Measurements from ENCODE around the gene AGPAT3.

DNA sequence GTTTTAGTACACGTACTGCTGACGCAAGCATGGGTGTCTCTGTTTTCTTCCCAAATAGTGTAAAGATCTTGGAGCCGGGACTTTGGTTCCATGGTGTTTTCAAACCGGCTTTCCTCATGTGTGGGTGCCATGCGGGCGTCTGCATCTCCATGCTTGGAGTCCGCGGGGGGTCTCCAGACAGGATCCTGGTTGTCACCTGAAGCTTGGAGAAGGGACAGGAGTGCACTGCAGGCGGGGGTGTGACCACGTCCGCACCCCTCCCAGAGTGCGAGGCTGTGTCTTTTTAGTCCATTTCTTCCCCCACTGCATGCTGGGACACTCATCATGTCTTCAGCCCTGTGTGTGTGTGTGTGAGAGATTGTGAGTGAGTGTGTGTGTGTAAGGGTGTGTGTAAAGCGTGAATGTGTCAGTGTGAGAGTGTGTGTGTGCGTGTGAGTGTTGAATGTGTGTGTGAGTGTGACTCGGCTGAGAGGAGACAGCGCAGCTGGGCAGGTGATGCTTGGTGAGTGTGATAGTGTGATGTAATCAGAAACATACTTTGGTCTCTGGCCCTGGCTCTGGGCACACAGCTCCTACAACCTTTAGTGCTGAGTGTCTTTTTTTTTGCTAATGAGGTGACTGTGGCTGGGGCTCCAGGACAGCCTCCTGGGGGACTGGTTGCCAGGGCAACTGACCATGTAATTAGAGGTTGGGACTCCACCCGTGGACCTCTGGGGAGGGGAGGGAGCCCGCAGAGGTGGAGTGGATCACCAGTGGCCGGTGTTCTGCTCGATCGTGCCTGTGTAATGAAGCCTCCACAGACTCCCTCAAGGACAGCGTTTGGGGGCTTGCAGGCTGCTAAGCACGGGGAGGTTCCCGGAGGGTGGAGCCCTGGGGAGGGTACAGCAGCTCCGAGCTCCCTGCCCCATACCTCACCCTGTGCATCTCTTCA lies 55.1 kb downstream of the AGPAT3 start:
- no peak for TF ChIP-seq POLR2A (IDR thresholded peaks at IDR 0.05)
- TF ChIP-seq, protein P1, sequence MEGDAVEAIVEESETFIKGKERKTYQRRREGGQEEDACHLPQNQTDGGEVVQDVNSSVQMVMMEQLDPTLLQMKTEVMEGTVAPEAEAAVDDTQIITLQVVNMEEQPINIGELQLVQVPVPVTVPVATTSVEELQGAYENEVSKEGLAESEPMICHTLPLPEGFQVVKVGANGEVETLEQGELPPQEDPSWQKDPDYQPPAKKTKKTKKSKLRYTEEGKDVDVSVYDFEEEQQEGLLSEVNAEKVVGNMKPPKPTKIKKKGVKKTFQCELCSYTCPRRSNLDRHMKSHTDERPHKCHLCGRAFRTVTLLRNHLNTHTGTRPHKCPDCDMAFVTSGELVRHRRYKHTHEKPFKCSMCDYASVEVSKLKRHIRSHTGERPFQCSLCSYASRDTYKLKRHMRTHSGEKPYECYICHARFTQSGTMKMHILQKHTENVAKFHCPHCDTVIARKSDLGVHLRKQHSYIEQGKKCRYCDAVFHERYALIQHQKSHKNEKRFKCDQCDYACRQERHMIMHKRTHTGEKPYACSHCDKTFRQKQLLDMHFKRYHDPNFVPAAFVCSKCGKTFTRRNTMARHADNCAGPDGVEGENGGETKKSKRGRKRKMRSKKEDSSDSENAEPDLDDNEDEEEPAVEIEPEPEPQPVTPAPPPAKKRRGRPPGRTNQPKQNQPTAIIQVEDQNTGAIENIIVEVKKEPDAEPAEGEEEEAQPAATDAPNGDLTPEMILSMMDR (IDR thresholded peaks at IDR 0.05) = no peak

Measured in prostate gland (tissue), 2 donors.